ENCODE data around the gene SH2B2.
"Not testable (repeated sequence)": the region's sequence is repeated elsewhere in the genome, so short reads cannot be mapped to it uniquely, and the experiment has no call there.

The SH2B2 gene

DNA sequence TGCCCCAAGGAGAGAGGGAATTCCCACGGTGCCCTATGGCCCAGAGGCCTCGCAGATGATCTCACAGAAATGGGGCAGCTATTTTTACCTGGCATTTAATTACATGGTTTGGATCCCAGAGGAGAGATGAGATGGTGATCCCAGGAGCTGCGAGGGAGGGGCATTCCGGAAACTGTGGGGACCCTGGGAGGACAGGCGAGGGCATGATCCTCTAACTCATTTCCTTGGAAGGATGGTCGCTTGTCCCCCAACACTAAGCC, 9.4 kb downstream of the SH2B2 start:
- no peak overlapping the region for H3K27ac ChIP-seq (ENCODE audit: low read length)
- no peaks in the 10 kb centered on the region for H3K9me3 ChIP-seq (ENCODE audit: control insufficient read depth, insufficient read depth, low read length)
- H3K4me3 ChIP-seq (ENCODE audit: low read length) = no peak overlapping the region
- DNase-seq (ENCODE audit: low read depth, low spot score) = no peak
- H3K27me3 ChIP-seq (ENCODE audit: control insufficient read depth, insufficient read depth, low read length) = no peaks in the 10 kb centered on the region
- peaks cover 5% of the 10 kb centered on the region; the same call in 1 of the 2 replicates for H3K4me1 ChIP-seq (ENCODE audit: control insufficient read depth, insufficient read depth, low read length)
- WGBS (ENCODE audit: insufficient coverage, insufficient read length) = no CpG with 5 or more reads among the region's 6 CpGs
- H3K36me3 ChIP-seq (ENCODE audit: control insufficient read depth, insufficient read depth, low read length) = no peaks in the 10 kb centered on the region

DNA sequence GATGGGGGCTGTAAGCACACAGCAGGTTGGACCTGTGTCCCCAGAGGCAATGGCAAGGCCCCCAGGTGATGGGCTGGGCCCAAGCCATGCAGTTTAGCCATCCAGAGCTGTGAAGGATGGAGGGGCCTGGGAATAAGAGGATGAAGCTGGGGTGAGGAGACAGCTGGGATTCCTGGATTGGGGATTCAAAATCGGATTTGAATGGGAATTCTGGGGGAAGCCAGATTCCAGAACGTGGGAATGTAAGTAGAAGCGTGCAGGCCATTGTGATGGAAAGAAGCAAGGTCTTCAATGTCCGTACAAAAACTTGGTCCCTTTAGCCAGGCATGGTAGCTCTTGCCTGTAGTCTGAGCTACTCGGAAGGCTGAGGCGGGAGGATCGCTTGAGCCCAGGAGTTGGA, 9.8 kb downstream of the SH2B2 start:
- Histone ChIP-seq H3K27ac (ENCODE audit: low read length) (no peak overlapping the region), H3K4me3 (ENCODE audit: low read length) (no peak overlapping the region), H3K9me3 (ENCODE audit: control insufficient read depth, insufficient read depth, low read length) (no peaks in the 10 kb centered on the region), H3K36me3 (ENCODE audit: control insufficient read depth, insufficient read depth, low read length) (no peaks in the 10 kb centered on the region), H3K27me3 (ENCODE audit: control insufficient read depth, insufficient read depth, low read length) (no peaks in the 10 kb centered on the region), H3K4me1 (ENCODE audit: control insufficient read depth, insufficient read depth, low read length) (peaks cover 6% of the 10 kb centered on the region; the same call in 1 of the 2 replicates)
- DNase-seq (ENCODE audit: low read depth, low spot score) = no peak
- no CpG with 5 or more reads among the region's 7 CpGs for whole genome bisulfite sequencing (ENCODE audit: insufficient coverage, insufficient read length)

DNA sequence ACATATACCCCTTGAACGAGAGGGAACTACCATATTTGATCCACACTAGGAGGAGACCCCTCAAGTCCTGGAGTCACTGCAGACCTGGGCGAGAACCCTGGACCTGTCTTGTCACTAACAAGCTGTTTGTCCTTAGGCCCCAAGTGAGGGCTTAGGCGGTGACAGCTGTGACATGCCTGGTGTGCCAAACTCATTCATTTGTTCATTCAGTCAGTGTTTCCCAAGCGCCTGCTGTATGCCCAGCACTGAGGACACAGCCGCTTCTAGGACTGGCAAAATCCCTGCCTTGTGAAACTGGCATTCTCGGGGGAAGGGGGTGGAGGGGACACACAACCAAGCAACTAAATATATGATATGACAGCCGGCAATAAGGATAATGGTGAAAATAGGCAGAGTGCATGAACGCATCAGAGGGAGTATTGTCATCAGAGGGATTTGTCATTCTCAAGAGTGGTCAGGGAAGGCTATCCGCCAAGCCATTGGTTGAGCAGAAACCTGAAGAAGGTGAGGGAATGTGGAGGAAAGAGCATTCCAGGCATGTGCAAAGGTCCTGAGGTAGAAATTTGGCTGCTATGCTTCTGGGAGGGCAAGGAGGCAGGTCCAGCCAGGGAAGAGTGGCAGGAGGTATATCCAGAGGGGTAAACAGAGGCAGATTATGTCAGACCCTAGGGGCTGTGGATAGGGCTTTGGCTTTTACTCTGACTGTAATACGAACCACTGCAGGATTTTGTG, 11.0 kb downstream of the SH2B2 start:
- no peak overlapping the region for H3K4me3 ChIP-seq (ENCODE audit: low read length)
- no peak for DNase-seq (ENCODE audit: low read depth, low spot score)
- H3K27me3 ChIP-seq (ENCODE audit: control insufficient read depth, insufficient read depth, low read length) = no peaks in the 10 kb centered on the region
- peaks cover 6% of the 10 kb centered on the region; the same call in 1 of the 2 replicates for H3K4me1 ChIP-seq (ENCODE audit: control insufficient read depth, insufficient read depth, low read length)
- no peaks in the 10 kb centered on the region for H3K36me3 ChIP-seq (ENCODE audit: control insufficient read depth, insufficient read depth, low read length)
- H3K27ac ChIP-seq (ENCODE audit: low read length) = no peak overlapping the region
- H3K9me3 ChIP-seq (ENCODE audit: control insufficient read depth, insufficient read depth, low read length) = no peaks in the 10 kb centered on the region
- no CpG with 5 or more reads among the region's 10 CpGs for WGBS (ENCODE audit: insufficient coverage, insufficient read length)

DNA sequence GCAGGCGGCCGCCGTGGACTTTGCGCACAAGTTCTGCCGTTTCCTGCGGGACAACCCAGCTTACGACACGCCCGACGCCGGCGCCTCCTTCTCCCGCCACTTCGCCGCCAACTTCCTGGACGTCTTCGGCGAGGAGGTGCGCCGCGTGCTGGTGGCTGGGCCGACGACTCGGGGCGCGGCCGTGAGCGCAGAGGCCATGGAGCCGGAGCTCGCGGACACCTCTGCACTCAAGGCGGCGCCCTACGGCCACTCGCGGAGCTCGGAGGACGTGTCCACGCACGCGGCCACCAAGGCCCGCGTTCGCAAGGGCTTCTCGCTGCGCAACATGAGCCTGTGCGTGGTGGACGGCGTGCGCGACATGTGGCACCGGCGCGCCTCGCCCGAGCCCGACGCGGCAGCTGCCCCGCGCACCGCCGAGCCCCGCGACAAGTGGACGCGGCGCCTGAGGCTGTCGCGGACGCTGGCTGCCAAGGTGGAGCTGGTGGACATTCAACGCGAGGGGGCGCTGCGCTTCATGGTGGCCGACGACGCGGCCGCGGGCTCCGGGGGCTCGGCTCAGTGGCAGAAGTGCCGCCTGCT, 14.1 kb downstream of the SH2B2 start:
- no peak overlapping the region for H3K4me3 ChIP-seq (ENCODE audit: low read length)
- DNase-seq (ENCODE audit: low read depth, low spot score) = no peak
- H3K4me1 ChIP-seq (ENCODE audit: control insufficient read depth, insufficient read depth, low read length) = 0 out of 2 replicates have a peak, but pooled peaks cover 3% of the 10 kb centered on the region
- no CpG with 5 or more reads among the region's 84 CpGs for WGBS (ENCODE audit: insufficient coverage, insufficient read length)
- H3K27ac ChIP-seq (ENCODE audit: low read length) = no peak overlapping the region
- no peaks in the 10 kb centered on the region for H3K9me3 ChIP-seq (ENCODE audit: control insufficient read depth, insufficient read depth, low read length)
- no peaks in the 10 kb centered on the region for H3K36me3 ChIP-seq (ENCODE audit: control insufficient read depth, insufficient read depth, low read length)
- H3K27me3 ChIP-seq (ENCODE audit: control insufficient read depth, insufficient read depth, low read length) = no peaks in the 10 kb centered on the region

DNA sequence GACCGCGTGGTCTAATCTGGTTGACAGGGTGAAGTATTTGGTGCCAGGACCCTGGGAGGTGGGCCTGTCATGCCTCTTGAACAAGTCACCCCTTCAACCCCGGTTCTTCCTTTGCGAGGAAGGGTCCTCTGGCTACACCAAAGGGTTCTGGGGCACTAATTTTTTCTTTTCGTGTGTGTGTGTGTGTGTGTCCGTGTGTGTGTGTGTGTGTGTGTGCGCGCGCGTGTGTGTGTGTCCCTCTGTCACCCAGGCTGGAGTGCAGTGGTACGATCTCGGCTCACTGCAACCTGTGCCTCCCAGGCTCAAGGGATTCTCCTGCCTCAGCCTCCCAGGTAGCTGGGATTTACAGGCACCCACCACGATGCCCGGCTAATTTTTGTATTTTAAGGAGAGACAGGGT, 14.7 kb downstream of the SH2B2 start:
- not testable (repeated sequence) for DNase-seq (ENCODE audit: low read depth, low spot score); H3K4me3 ChIP-seq (ENCODE audit: low read length); H3K4me1 ChIP-seq (ENCODE audit: control insufficient read depth, insufficient read depth, low read length); H3K9me3 ChIP-seq (ENCODE audit: control insufficient read depth, insufficient read depth, low read length); H3K36me3 ChIP-seq (ENCODE audit: control insufficient read depth, insufficient read depth, low read length); H3K27me3 ChIP-seq (ENCODE audit: control insufficient read depth, insufficient read depth, low read length); H3K27ac ChIP-seq (ENCODE audit: low read length)
- no CpG with 5 or more reads among the region's 14 CpGs for WGBS (ENCODE audit: insufficient coverage, insufficient read length)

DNA sequence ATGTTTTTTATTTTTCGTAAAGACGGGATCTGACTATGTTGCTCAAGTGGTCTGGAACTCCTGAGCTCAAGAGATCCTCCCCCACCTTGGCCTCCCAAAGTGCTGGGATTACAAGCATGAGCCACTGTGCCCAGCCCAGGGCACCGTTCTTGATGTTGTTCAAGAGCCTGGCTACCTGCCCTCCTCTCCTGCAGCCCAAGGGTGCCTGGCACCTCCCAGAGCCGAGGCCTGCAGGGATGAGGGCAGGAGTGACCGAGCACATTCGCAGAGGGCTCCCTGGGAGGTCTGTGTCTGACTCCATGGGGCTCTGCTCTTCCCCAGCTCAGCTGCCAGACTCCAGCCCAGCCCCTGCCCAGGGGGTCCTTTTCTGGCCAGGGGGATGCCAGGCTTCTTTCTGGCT, 15.4 kb downstream of the SH2B2 start:
- DNase-seq (ENCODE audit: low read depth, low spot score) = no peak
- H3K36me3 ChIP-seq (ENCODE audit: control insufficient read depth, insufficient read depth, low read length) = no peaks in the 10 kb centered on the region
- no peak overlapping the region for H3K4me3 ChIP-seq (ENCODE audit: low read length)
- WGBS (ENCODE audit: insufficient coverage, insufficient read length) = no CpG with 5 or more reads among the region's 6 CpGs
- peaks cover 5% of the 10 kb centered on the region for H3K4me1 ChIP-seq (ENCODE audit: control insufficient read depth, insufficient read depth, low read length)
- no peaks in the 10 kb centered on the region for H3K27me3 ChIP-seq (ENCODE audit: control insufficient read depth, insufficient read depth, low read length)
- no peak overlapping the region for H3K27ac ChIP-seq (ENCODE audit: low read length)
- no peaks in the 10 kb centered on the region for H3K9me3 ChIP-seq (ENCODE audit: control insufficient read depth, insufficient read depth, low read length)

DNA sequence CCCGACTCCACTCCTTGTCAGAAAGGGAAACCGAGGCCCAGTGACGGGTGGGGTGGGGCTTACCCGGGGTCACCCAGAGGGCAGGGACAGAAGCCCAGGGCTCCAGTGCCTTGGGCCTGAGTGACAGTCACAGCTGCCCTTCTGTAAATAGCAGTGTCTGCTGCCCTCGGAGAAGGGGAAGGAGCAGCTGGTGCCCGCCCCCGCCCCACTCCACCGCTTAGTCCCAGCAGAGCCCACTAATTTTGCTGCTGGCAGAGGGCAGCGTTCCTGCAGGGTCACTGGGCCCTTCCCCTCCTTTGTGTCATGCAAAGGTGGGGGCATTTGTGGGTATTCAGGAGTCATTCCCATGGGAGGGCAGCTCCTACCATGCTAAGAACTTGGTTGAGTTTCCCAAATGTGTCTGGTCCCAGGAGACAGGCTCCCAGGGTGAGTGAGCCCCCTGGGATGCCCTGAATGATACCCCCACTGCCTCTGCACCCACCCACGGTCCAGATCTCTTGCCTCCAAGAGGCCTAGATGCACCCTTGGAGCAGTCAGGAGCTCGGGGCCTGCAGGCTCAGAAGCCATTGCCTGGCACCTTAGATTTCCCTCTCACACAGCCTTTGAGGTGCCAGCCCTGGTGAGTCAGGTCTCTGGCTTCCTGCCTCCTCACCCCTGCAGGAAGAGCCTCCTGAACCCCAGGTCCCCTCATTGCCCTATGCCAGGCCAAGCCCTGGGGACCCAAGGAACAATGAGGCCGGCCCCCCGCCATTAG, 17.2 kb downstream of the SH2B2 start:
- Histone ChIP-seq H3K9me3 (ENCODE audit: control insufficient read depth, insufficient read depth, low read length) (no peaks in the 10 kb centered on the region), H3K4me1 (ENCODE audit: control insufficient read depth, insufficient read depth, low read length) (peaks cover 8% of the 10 kb centered on the region), H3K4me3 (ENCODE audit: low read length) (no peak overlapping the region), H3K36me3 (ENCODE audit: control insufficient read depth, insufficient read depth, low read length) (no peaks in the 10 kb centered on the region; the same call in 1 of the 2 replicates), H3K27ac (ENCODE audit: low read length) (no peak overlapping the region), H3K27me3 (ENCODE audit: control insufficient read depth, insufficient read depth, low read length) (no peaks in the 10 kb centered on the region)
- DNase-seq (ENCODE audit: low read depth, low spot score) = no peak
- WGBS (ENCODE audit: insufficient coverage, insufficient read length) = no CpG with 5 or more reads among the region's 13 CpGs

DNA sequence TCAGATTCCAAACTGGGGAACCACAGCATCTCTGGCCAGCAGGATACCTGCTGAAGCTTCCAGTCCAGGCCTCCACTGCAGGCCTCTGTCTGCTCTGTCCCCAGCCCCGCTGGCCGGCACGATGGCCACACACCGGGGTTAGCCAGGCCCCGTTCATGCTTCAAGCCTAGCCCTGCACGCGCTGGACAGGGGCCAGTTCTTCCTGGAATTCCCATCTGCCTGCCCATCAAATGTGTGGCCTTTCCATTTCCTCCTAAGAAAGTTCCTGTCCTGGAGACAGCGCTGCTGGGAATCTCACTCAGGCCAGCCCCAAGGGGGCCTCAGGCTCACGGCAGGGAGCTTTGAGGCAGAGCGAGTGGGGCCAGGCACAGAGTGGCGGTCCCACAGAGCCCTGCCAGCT, 18.0 kb downstream of the SH2B2 start:
- H3K9me3 ChIP-seq (ENCODE audit: control insufficient read depth, insufficient read depth, low read length) = no peaks in the 10 kb centered on the region
- WGBS (ENCODE audit: insufficient coverage, insufficient read length) = no CpG with 5 or more reads among the region's 11 CpGs
- H3K36me3 ChIP-seq (ENCODE audit: control insufficient read depth, insufficient read depth, low read length) = no peaks in the 10 kb centered on the region; the same call in 1 of the 2 replicates
- H3K4me3 ChIP-seq (ENCODE audit: low read length) = no peak overlapping the region
- H3K27me3 ChIP-seq (ENCODE audit: control insufficient read depth, insufficient read depth, low read length) = no peaks in the 10 kb centered on the region
- H3K27ac ChIP-seq (ENCODE audit: low read length) = no peak overlapping the region
- peaks cover 8% of the 10 kb centered on the region for H3K4me1 ChIP-seq (ENCODE audit: control insufficient read depth, insufficient read depth, low read length)
- no peak for DNase-seq (ENCODE audit: low read depth, low spot score)

DNA sequence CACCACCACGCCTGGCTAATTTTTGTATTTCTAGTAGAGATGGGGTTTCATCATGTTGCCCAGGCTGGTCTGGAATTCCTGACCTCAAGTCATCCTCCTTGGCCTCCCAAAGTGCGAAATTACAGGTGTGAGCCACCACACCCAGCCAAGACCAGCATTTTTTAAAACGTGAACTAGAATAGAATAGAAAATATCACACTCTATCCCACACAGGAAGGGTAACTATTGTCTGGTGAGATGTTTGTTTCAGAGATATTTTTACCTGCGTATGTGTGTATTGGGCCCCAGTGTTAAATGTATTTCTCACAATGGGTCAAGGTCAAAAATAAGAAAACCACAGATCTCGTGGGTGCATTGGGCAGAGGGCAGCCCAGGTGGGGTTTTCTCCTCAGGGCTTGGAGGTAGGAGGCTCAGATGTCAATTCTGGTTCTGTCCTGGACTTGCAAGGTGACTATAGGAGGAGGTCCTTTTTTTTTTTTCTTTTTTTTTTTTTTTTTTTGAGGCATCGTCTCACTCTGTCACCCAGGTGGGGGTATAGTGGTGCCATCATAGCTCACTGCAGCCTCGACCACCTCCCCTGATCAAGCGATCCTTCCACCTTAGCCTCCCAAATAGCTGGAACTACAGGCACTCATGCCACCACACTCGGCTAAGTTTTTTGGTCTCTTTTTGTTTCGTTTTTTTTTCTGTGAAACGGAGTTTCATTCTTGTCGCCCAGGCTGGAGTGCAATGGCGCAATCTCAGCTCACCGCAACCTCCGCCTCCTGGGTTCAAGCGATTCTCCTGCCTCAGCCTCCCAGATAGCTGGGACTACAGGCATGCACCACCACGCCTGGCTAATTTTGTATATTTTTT, 19.0 kb downstream of the SH2B2 start:
- Histone ChIP-seq H3K36me3 (ENCODE audit: control insufficient read depth, insufficient read depth, low read length) (no peaks in the 10 kb centered on the region; the same call in 1 of the 2 replicates), H3K27ac (ENCODE audit: low read length) (no peak overlapping the region), H3K9me3 (ENCODE audit: control insufficient read depth, insufficient read depth, low read length) (no peaks in the 10 kb centered on the region), H3K4me1 (ENCODE audit: control insufficient read depth, insufficient read depth, low read length) (peaks cover 8% of the 10 kb centered on the region), H3K4me3 (ENCODE audit: low read length) (no peak overlapping the region), H3K27me3 (ENCODE audit: control insufficient read depth, insufficient read depth, low read length) (no peaks in the 10 kb centered on the region)
- no CpG with 5 or more reads among the region's 17 CpGs for WGBS (ENCODE audit: insufficient coverage, insufficient read length)
- DNase-seq (ENCODE audit: low read depth, low spot score) = no peak

Measured in iPS DF 6.9 (cell line).